HG03565 (cell line): ENCODE data around the gene FHIT.
"Not testable (repeated sequence)": the region's sequence is repeated elsewhere in the genome, so short reads cannot be mapped to it uniquely, and the experiment has no call there.

Experiments used
- ATAC-seq: cut with Tn5 transposase; IDR thresholded peaks from one replicate; pipeline ENCODE4 v1.9.1; 2021; ENCODE audit warnings: mild to moderate bottlenecking, moderate library complexity; ENCODE audit not compliant: unreplicated experiment

The FHIT gene

DNA sequence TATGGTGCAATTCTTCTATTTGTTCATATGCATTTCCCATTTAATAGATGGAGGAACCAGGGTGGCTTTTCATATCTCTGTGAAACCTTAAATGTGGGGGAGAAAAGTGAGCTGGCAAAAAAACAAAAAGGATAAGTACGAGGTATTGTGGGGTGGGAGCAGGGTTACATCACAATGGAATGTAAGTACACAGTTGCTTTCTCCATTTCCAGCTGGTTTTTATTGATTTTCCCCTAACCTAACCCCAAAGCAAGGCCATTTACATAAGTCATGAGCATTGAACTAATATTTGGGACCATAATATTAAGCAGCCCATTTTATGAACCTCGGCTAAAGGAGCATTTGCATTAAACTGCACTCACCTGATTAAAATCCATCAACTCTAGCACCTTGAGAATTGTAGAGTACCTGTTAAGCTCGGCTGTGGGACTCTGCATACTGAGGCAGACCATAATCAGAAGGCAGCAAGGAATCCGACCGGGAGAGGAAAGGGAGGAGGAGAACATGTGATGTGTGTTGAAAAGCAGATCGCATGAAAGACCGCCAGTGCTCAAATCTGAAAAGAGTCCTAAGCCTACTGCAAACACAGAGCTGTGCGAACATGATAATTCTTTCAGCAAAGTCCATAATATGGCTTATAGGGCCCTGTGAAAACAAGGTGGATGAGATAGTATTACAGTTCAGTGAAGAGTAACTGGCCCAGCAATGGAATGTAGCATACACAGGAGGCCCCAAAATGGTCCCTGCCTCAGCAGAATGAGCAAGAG, 513.4 kb downstream of the FHIT start:
- ATAC-seq: no peak

DNA sequence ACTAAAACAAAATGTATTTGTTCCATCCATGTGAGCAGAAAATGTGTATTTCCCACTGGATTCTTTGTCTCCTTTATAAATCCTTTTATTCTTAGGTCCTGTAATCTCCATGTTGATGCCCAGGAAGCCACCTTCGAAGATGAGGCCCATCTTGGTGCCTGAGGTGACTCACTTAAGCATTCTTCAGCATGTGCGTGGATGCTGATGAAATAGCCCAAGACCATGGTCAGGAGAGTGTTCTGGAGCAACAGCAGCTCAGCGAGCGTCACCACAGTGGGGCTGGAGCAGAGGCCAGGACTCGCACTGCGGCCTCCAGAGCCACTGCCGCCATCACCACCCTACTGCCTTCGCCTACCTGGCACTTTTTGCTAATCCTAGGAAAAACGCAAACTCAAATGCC, 520.9 kb downstream of the FHIT start:
- no peak for ATAC-seq

DNA sequence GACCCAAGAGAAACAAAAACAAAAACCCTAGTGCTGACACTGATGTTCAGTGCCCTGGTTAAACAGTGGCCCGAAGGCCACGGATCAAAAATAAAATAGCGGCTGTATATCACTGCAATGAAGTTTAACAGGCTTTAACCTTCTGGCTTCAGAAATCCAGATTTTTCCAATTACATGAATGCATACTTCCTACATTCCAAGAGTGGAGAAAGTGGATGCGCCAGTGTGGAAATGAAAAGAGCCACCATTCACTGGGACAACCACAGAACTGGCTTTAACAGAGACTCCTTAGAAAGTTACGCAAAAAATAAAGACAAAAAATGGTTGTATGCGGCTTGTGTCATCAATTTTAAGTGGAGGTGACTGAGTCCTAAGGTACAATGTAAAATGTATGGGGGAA, 522.2 kb downstream of the FHIT start:
- ATAC-seq: no peak

DNA sequence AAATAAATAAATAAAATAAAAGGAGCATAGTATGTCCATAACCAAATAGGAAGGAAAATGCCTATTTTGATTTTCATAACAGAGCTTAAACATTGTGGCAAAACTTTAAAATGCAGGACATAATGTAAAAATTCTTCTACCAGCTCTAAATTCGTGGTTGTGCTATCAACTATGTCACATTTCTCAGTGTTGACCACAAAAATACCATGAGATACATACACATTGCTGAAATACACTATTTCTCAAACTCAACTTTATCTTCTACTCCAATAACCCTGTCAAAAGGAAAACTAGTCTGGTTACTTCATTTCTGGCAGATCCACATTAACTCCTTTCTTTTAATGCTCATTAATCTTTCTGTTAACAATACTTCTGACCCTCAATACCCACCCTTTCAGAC, 523.2 kb downstream of the FHIT start:
- no peak for ATAC-seq

DNA sequence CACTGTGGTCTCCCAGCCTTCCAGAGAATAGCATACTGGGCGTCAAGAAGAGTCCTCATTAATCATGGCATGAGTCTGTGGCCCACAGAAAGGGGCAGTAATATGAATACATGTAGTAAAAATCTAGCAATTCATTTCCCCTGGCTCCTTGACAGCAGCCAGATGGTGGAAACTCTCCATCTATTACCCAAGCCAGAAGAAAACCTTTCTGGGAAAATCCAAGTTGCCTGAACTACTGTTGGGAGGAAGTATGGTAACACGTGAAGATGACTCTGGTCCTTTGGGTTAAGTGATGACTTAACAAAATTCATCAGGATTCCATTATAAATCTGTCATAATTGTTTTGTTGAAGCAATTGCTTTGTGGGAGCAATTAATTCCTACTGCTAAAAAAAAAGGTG, 530.5 kb downstream of the FHIT start:
- ATAC-seq: no peak

DNA sequence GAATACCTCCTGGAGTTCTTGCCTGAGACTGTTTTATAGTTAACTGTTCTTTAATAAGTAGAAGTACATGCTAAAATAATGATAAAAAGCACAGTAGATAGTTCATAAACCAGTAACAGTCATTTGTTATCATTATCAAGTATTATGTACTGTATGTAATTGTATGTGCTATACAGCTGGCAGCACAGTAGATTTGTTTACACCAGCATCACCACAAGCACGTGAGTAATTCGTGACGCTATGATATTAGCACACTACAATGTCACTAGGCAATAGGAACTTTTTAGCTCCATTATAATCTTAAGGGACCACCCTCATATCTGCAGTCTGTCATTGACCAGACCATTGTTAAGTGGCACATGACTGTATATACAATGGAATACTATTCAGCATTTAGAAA, 534.7 kb downstream of the FHIT start:
- no peak for ATAC-seq

DNA sequence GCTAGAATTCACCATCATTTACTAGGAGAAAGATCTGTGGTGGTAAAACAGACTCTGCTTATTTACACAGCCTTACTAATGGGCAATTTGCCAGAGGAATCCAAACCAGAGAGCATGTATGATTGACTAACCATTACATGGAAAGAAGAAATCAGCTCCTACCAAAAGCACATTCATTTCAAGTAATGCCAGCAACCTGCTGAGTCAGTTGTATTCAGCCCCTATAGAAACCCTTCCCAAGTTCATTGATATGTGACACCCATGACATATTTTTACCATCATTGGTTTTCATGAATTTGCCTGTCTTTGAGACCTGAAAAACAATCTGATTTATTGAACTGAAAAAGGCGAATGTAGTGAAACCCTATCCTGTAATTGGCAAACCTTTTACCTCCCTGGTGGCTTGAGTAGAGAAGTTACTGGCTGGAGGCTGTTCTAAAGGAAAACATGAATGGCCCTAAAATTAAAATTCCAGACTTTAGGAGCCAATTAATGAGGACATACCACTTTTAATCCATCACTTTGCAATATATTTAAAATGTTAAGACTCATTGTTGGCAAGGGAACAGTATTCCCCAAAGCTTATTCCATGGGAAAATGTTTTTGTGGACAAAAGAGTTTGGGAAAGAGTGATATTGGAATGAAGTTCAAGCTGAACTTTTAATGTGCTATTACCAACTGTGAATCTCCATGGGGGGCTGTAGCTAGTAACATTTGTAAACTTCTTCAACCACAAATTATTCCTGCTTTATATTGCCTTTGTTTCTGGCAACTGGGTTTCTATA, 542.9 kb downstream of the FHIT start:
- no peak for ATAC-seq

DNA sequence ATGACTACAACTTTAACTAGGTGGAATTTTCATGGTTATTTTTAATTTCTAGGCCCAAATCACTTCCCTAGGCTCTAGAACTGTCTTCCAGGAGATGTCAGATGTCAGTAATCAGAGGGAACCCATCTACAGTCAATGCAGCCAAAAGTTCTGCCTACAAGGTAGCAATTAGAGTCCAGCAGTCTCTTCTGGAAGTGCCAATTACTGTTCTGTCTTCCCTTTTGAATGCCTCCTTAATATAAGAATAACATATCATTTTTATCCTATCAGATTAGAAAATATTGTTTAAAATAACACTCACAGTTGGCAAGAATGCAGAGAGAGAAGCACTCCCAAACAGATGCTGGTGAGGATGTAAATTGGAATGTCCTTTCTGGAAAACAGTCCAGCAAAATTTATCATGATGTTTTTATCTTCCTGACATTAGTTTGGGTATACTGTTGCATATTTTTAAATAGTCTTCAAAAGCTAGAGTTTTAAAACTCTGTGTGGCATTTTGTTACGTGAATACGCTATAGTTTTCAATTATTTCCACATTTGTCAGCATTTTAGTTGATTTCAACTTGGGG, 543.7 kb downstream of the FHIT start:
- no peak for ATAC-seq

DNA sequence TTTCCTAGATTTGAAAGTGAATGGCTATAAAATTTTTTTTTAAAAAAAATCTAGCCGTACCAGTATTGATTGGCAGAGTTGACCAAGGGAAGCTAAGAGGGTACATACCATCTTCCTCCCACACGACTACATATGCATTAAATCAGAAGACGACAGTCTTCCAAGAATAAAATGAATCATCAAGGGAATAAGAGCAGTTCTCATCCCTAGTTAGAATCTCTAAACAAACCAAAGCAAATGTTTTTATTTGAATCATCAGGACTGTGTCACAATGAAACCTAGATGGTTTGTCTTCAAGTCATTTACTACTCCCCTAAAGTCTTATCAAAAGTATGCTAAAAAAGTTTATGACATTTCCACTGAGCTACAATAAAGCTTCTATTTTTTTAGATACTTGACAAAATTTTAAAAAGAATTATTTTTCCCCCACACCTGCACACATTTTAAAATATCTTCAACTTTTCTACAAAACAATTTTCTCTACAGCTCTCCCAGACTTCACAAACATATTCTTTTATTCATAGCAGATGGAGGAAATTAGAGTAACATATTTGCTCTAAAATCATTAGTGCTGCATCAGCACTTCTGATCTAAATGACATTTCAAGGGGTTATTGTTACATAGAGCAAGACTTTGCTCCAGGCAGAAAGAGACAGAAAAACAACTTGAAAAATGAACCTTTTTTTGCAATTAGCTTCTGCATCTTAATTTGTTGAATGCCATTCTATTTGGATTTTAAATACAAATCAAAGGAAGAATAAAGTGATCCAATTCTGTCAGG, 547.1 kb downstream of the FHIT start:
- ATAC-seq: no peak

DNA sequence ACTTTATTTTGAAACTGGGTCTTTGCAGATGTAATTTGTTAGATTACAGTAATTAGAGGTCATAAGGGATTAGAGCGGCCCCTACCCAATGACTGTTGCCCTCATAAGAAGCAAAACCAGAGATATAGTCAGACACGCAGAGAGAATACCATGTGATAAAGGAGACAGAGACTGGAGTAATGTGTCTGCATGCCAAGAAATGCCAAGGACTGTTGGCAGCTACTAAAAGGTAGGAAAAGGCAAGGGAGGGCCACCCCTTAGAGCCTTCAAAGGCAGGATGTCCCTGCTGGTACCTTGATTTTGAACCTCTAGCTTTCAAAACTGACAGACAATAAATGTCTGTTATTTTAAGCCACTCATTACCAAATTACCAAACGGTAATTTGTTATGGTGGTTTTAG, 548.2 kb downstream of the FHIT start:
- ATAC-seq: no peak

DNA sequence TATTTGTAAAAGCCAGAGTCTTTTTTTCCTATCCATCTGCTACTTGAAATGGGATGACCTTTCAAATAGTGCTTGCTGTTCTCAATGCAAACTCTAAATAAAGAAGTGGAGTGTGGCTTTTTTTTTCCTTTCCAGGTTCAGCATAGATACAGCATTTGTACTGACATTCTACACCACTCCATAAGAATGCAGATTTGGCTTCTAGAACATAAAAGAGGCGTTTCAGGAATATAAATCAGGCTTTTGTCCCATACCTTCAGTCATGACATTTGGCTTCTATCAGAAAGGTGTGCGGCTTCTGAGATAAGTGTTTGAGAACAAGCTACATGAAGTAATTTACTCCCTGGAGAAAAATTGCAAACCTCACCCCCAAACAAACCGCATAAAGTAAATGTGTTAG, 553.1 kb downstream of the FHIT start:
- ATAC-seq: no peak

DNA sequence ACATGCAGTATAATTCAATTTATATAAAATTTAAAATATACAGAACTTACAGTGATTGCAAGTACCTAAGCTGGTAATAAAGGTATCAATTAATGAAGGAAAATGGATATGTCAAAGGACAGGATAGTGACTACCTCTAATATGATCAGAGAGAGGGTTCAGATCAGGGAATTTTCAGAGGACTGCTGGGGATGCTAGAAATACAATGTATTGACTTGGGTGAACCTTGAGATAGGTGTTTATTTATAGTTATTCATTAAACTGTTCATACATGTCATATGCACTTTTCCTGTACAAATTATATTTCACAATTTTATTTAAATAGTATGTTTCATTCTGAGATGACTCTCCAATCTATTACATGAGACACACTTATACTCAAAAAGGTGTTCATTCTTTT, 554.1 kb downstream of the FHIT start:
- ATAC-seq: no peak

DNA sequence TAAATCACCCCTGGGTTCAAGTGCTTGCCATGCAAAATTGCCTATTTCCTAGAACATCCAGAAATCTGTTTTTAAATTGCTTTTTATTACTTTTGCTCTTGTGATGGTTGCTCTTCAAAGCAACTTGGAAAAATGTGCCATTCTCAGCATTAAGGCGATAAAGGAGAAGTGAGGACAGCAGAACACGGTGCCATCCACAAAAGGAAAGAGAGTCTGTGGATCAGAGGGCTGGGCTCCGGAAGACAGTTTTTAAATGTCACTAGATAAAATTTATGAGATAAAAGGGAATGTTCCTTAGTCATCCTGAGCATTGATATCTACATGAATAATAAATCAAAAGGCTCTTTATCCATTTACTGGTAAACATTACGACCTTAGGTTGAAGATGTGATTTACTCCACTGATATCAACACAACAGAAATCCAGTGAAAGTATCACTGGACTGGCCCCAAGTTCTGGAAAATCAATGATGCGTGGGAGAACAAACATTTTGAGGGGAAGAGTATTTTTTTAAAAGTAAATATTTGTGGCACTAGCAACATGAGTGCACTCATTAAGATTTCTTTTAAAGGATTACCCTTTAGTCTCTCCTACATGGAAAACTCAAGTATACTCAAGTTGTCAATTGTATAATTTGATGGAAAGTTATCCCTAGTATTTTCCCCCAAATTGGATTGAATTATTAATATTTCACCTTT, 554.7 kb downstream of the FHIT start:
- ATAC-seq: no peak

DNA sequence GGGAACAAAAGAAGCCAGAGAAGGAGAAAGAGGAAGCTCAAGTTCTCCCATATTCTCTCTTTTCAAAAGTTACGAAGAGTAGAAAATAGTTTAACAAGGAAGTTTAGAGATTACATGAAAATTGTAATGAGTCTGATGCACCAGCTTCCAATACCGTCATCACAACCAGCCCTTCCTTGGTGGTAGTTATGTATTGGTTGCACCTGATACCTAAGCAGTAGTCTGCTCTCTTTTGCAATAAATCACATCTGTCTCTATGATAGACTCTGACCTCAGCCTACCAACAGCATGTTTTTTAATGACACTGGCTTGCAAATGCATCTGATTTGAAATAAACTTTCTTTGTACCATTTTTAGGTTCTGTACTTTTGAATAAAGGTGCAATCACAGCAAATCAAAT, 575.8 kb downstream of the FHIT start:
- ATAC-seq: no peak

DNA sequence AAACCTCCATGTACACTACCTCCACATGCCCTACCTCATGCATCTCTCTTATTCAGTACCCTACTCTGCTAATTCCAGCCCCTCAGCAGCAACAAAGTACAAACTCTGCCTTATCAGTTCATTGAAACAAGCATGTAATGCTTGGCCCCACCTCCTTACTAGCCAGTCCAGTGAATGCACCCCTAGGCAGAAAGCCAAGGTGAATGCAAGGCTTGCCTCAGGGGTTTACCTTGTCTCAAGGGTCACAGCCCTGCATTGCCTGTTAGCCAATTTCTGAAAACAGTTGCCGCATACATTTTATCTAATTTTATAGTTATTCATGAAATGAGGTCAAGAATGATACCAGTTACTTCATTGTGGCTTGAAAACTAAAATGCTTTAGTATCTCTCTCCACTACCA, 576.4 kb downstream of the FHIT start:
- no peak for ATAC-seq

DNA sequence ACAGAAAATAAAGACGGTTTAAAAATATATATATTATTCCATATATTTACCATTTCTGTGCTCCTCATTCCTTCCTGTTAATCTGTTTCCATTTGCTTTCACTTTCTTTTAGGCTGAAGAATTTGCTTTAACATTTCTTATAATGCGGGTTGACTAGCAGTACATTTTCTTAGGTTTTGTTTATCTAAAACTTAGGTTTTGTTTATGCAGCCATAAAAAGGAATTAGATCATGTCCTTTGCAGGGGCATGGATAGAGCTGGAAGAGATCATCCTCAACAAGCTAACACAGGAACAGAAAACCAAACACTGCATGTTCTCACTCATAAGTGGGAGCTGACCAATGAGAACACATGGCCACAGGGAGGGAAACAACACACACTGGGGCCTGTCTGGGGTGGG, 578.1 kb downstream of the FHIT start:
- ATAC-seq: no peak

DNA sequence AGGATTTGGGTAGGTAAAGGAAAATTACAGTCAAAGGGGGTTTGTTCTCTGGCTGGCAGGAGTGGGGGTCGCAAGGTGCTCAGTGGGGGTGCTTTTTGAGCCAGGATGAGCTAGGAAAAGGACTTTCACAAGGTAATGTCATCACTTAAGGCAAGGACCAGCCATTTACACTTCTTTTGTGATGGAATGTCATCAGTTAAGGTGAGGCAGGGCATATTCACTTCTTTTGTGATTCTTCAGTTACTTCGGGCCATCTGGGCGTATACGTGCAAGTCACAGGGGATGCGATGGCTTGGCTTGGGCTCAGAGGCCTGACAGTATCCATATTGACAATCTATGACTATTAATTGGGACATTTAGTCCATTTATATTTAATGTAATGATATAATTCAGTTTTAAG, 578.9 kb downstream of the FHIT start:
- not testable (repeated sequence) for ATAC-seq

DNA sequence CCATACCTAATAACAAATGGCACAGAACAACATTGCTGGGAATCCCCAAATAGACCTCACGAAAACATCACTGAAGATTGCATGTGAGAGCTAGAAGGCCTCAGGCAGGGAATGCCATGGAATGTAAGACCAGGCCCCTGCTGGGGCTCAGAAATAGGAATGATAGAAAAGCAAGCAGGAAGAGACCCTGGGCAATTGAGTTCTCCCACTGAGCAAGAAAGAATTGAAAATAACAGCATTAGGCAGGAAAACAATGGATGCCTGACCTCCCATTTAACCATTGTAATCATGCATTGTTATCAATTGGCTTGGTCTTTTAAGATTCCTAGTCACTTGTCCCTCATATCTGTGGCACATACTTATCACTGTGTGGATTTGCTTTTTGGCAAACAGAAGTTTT, 581.6 kb downstream of the FHIT start:
- no peak for ATAC-seq

DNA sequence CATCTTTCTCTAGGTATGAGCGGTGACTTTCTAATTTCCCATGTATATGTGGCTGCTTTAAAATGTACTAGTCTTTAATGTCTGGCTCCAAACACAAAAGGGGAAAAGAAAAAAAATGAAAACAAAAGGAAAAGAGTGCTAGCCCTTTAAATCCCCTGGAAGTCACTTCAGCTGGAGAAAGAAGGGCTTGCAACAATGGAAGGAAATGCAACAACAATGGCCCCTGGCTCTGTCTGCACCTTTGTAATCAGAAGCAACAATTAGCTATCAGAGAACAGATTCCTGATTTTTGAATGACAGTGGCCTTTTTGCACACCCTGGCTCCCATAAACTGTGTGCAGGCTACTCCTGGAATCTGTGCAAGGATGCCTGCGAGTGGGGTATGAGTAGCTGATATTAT, 591.2 kb downstream of the FHIT start:
- ATAC-seq: no peak

DNA sequence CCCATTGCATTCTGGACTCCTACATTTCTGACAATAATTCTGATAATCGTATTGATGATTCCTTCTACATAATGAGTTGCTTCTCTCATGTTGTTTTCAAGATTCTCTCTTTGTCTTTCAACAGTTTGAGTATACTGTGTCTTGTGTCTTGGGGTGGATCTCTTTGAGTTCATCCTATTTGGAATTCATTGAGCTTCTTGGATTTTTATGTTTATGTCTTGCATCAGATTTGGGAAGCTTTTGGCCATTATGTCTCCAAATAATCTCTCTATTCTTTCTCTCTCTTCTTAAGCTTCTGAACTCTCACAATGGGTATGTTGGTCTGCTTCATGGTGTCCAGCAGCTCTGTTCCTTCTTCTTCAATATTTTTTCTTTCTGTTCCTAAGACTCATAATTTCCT, 592.2 kb downstream of the FHIT start:
- no peak for ATAC-seq

DNA sequence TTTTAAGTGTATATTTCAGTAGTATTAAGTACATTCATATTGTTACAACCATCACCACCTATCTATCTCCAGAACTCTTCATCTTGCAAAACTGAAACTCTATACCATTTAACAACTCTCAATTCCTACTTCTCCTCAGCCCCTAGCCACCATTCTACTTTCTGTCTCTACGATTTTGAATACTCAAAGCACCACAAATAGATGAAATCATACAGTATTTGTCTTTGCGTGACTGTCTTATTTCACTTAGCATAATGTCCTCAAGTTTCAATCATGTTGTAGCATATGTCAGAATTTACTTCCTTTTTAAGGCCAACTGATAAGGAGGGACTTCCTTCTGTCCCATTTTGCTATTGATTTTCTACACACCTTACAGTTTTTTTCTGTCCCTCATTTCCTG, 593.3 kb downstream of the FHIT start:
- peak; percentile 97 for ATAC-seq
